HEK293 (cell line): ENCODE measurements around the gene DCAF7.

ENCODE experiments used
- CTCF ChIA-PET: fragments of 350-600 bp; formaldehyde crosslinking; extraction: SDS; loops from one replicate; lab custom pipeline; 2021; ENCODE audit warnings: antibody characterized with exemption; lab: Yijun Ruan, JAX
- POLR2A ChIA-PET: fragments of 300-600 bp; formaldehyde crosslinking; extraction: SDS; loops from one replicate; lab custom pipeline; 2020; ENCODE audit warnings: antibody characterized with exemption, inconsistent platforms; lab: Yijun Ruan, JAX
- H3K27ac ChIP-seq: fragments of 200-500 bp; sonication (Bioruptor generic); 2 replicates; pipeline ENCODE4 v1.5.1; 2014; ENCODE audit warnings: low read depth, low read length, control low read depth, inconsistent platforms; ENCODE audit errors: extremely low read depth
- H3K36me3 ChIP-seq, 2 experiments: fragments of 200-500 bp in 1 of 2; sonication (Bioruptor generic) in 1 of 2; 1 replicate in 1 of 2; 2 replicates in 1 of 2; pipeline ENCODE4 v1.5.1; 2014 to 2017; ENCODE audit warnings: inconsistent platforms in 2 of 2, low read length in 2 of 2; ENCODE audit not compliant: control insufficient read depth in 2 of 2, insufficient read depth in 1 of 2
- H3K4me1 ChIP-seq: fragments of 200-500 bp; sonication (Bioruptor generic); 2 replicates; pipeline ENCODE4 v1.5.1; 2014; ENCODE audit warnings: mild to moderate bottlenecking, low read length, inconsistent platforms; ENCODE audit not compliant: control insufficient read depth, insufficient read depth
- H3K4me3 ChIP-seq: 2 replicates; pipeline ENCODE4 v1.5.1; 2011; ENCODE audit warnings: low read depth, mild to moderate bottlenecking, control low read depth, low read length, moderate library complexity
- H3K9me3 ChIP-seq: fragments of 200-500 bp; sonication (Bioruptor generic); 2 replicates; pipeline ENCODE4 v1.5.1; 2014; ENCODE audit warnings: low read depth, low read length, inconsistent platforms; ENCODE audit not compliant: control insufficient read depth, insufficient read depth
- CTCF ChIP-seq: fragments of 450-650 bp; formaldehyde crosslinking; IDR thresholded peaks from 2 replicates; pipeline ENCODE4 v1.5.1; 2016; ENCODE audit warnings: missing biosample characterization, missing genetic modification characterization
- EGR2 ChIP-seq: fragments of 450-650 bp; formaldehyde crosslinking; IDR thresholded peaks from 2 replicates; pipeline ENCODE4 v1.5.1; 2016; ENCODE audit warnings: low read depth, missing biosample characterization, missing genetic modification characterization
- GFI1B ChIP-seq: fragments of 450-650 bp; formaldehyde crosslinking; IDR thresholded peaks from 2 replicates; pipeline ENCODE4 v1.5.1; 2016; ENCODE audit warnings: missing biosample characterization, missing genetic modification characterization
- KLF10 ChIP-seq: fragments of 450-650 bp; IDR thresholded peaks from 2 replicates; pipeline ENCODE4 v1.5.1; 2018; ENCODE audit warnings: missing biosample characterization, mild to moderate bottlenecking, missing genetic modification characterization
- PRDM4 ChIP-seq: fragments of 450-650 bp; formaldehyde crosslinking; IDR thresholded peaks from 2 replicates; pipeline ENCODE4 v1.5.1; 2017; ENCODE audit warnings: missing biosample characterization, missing genetic modification characterization
- REST ChIP-seq: fragments of 450-650 bp; formaldehyde crosslinking; IDR thresholded peaks from 2 replicates; pipeline ENCODE4 v1.5.1; 2016; ENCODE audit warnings: missing biosample characterization, missing genetic modification characterization
- SP2 ChIP-seq: fragments of 450-650 bp; formaldehyde crosslinking; IDR thresholded peaks from 2 replicates; pipeline ENCODE4 v1.5.1; 2016; ENCODE audit warnings: missing biosample characterization, missing genetic modification characterization
- ZBTB8A ChIP-seq: fragments of 450-650 bp; formaldehyde crosslinking; IDR thresholded peaks from 2 replicates; pipeline ENCODE4 v1.5.1; 2016; ENCODE audit warnings: missing biosample characterization, missing genetic modification characterization
- ZFHX2 ChIP-seq: fragments of 450-650 bp; formaldehyde crosslinking; conservative IDR thresholded peaks from 2 replicates; pipeline ENCODE4 v1.5.1; 2016; ENCODE audit warnings: missing biosample characterization, missing genetic modification characterization
- ZFP37 ChIP-seq: fragments of 450-650 bp; formaldehyde crosslinking; IDR thresholded peaks from 2 replicates; pipeline ENCODE4 v1.5.1; 2016; ENCODE audit warnings: missing biosample characterization, missing genetic modification characterization
- ZNF214 ChIP-seq: fragments of 450-650 bp; formaldehyde crosslinking; IDR thresholded peaks from 2 replicates; pipeline ENCODE4 v1.5.1; 2017; ENCODE audit warnings: missing biosample characterization, mild to moderate bottlenecking, missing genetic modification characterization, borderline replicate concordance
- ZNF37A ChIP-seq: fragments of 450-650 bp; IDR thresholded peaks from 2 replicates; pipeline ENCODE4 v1.5.1; 2018; ENCODE audit warnings: missing biosample characterization, missing genetic modification characterization
- ZNF544 ChIP-seq: fragments of 450-650 bp; formaldehyde crosslinking; IDR thresholded peaks from 2 replicates; pipeline ENCODE4 v1.5.0; 2017; ENCODE audit warnings: missing biosample characterization, missing genetic modification characterization
- ZNF596 ChIP-seq: fragments of 450-650 bp; IDR thresholded peaks from 2 replicates; pipeline ENCODE4 v1.5.0; 2018; ENCODE audit warnings: missing biosample characterization, mild to moderate bottlenecking, missing genetic modification characterization, moderate library complexity
- ZNF658 ChIP-seq: fragments of 450-650 bp; formaldehyde crosslinking; IDR thresholded peaks from 2 replicates; pipeline ENCODE4; 2016; ENCODE audit warnings: missing biosample characterization, missing genetic modification characterization
- ZNF776 ChIP-seq: fragments of 450-650 bp; formaldehyde crosslinking; IDR thresholded peaks from 2 replicates; pipeline ENCODE4 v1.5.0; 2017; ENCODE audit warnings: missing biosample characterization, missing genetic modification characterization, borderline replicate concordance
- ZNF791 ChIP-seq: fragments of 450-650 bp; formaldehyde crosslinking; IDR thresholded peaks from 2 replicates; pipeline ENCODE4 v1.5.1; 2016; ENCODE audit warnings: missing biosample characterization, missing genetic modification characterization
- ZNF830 ChIP-seq: fragments of 450-650 bp; IDR thresholded peaks from 2 replicates; pipeline ENCODE4 v1.5.0; 2018; ENCODE audit warnings: missing biosample characterization, missing genetic modification characterization, low read depth, mild to moderate bottlenecking, moderate library complexity

Gene DCAF7

GRCh38 chr17:63529711-63530556, 20.3 kb upstream of the DCAF7 start:
- Histone ChIP-seq H3K27ac (no peak overlapping the region), H3K4me3 (no peak overlapping the region), H3K4me1 (no peaks in the 10 kb centered on the region), H3K36me3 (no peaks in the 10 kb centered on the region), H3K9me3 (no peaks in the 10 kb centered on the region)
- ChIA-PET CTCF (interaction anchor here (0.6 to 1.2 kb wide), 3 partner anchors 82 to 281 kb away, joined by 3 to 4 read pairs (median 4); no protein-coding TSS in a partner anchor), POLR2A (no interaction called here)
- TF ChIP-seq EGR2 (tag by site-specific recombination) (peak; percentile 59), CTCF (tag by site-specific recombination) (0 out of 2 replicates have a peak, but pooled peaks have one; percentile 7), KLF10 (tag by site-specific recombination) (no peak), ZFHX2 (peak; percentile 41)

GRCh38 chr17:63530557-63531021, 19.7 kb upstream of the DCAF7 start:
- Histone ChIP-seq H3K4me1 (no peaks in the 10 kb centered on the region), H3K4me3 (no peak overlapping the region), H3K36me3 (no peaks in the 10 kb centered on the region), H3K27ac (no peak overlapping the region), H3K9me3 (no peaks in the 10 kb centered on the region)
- ChIA-PET CTCF (no interaction called here), POLR2A (no interaction called here)
- TF ChIP-seq SP2 (no peak), PRDM4 (tag by site-specific recombination) (no peak), ZNF791 (tag by site-specific recombination) (no peak), ZNF776 (tag by site-specific recombination) (no peak), ZNF830 (tag by site-specific recombination) (no peak), REST (tag by site-specific recombination) (no peak), ZNF214 (tag by site-specific recombination) (no peak), ZNF658 (no peak), ZNF37A (no peak), ZBTB8A (tag by site-specific recombination) (no peak), ZNF544 (tag by site-specific recombination) (no peak), GFI1B (tag by site-specific recombination) (no peak), ZFP37 (tag by site-specific recombination) (no peak), ZNF596 (tag by site-specific recombination) (no peak)
